Measurements from ENCODE around the gene ALPK1.
"Not testable (repeated sequence)": the region's sequence is repeated elsewhere in the genome, so short reads cannot be mapped to it uniquely, and the experiment has no call there.

GRCh38 chr4:112309263-112309791, 12.2 kb downstream of the ALPK1 start:
- not testable (repeated sequence) for TF ChIP-seq CTCF, POLR2A (IDR thresholded peaks at IDR 0.05)

Measured in uterus (tissue), 2 donors.